DOHH2 (cell line): ENCODE data around the gene SHC3.

Experiments used
- EZH2phosphoT487 ChIP-seq: fragments of 200-600 bp; sonication (generic); IDR thresholded peaks from 2 replicates; pipeline ENCODE4 v1.6.1; 2017; ENCODE audit warnings: borderline replicate concordance, mild to moderate bottlenecking, antibody characterized with exemption, low read length, moderate library complexity, mixed read lengths
- TF ChIP-seq, protein P1 (sequence below): fragments of 200-600 bp; sonication (generic); IDR thresholded peaks from one replicate; pipeline ENCODE4 v1.5.1; 2014; ENCODE audit warnings: antibody characterized with exemption, mild to moderate bottlenecking, low read depth, low read length; ENCODE audit not compliant: poor library complexity, severe bottlenecking

DNA sequence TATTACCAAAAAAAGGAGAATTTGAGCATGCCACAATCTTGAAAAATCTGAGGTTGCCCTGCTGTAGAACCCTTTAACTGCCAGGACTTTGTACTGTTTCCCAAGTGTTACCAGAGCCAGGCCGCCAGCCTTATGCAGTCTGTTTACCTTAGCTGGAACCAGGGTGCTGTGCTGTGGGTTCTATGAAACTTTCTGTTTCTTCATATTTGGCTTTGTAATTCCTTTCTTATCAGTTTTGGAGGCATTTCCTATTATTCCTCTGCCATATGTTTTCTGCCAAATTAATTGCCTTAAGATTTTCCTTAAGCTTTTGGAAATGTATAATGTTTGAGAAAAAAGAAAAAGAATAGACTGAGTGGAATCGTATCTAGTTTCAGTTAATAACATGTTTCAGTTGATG lies 185.3 kb downstream of the SHC3 start:
- TF ChIP-seq, protein P1, sequence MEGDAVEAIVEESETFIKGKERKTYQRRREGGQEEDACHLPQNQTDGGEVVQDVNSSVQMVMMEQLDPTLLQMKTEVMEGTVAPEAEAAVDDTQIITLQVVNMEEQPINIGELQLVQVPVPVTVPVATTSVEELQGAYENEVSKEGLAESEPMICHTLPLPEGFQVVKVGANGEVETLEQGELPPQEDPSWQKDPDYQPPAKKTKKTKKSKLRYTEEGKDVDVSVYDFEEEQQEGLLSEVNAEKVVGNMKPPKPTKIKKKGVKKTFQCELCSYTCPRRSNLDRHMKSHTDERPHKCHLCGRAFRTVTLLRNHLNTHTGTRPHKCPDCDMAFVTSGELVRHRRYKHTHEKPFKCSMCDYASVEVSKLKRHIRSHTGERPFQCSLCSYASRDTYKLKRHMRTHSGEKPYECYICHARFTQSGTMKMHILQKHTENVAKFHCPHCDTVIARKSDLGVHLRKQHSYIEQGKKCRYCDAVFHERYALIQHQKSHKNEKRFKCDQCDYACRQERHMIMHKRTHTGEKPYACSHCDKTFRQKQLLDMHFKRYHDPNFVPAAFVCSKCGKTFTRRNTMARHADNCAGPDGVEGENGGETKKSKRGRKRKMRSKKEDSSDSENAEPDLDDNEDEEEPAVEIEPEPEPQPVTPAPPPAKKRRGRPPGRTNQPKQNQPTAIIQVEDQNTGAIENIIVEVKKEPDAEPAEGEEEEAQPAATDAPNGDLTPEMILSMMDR, result no peak
- no peak for TF ChIP-seq EZH2phosphoT487
